Activated CD4-positive, CD25-positive, alpha-beta regulatory T cell treated with anti-CD3 and anti-CD28 coated beads, Interleukin-2, amount 50 U/mL, for 16 hours (primary cell): ENCODE results near the gene APPL2.

Source experiments
- DNase-seq: peaks from one replicate; pipeline ENCODE4 v3.0.0-alpha.2; 2020; ENCODE audit warnings: low read depth, low spot score

APPL2 gene

GRCh38 chr12:105222726-105223351, 13.1 kb downstream of the APPL2 start:
- no peak for DNase-seq

GRCh38 chr12:105222284-105222655, 13.7 kb downstream of the APPL2 start:
- no peak for DNase-seq

- no peak for DNase-seq
Measured at GRCh38 chr12:105221583-105222283, 14.2 kb downstream of the APPL2 start.

- DNase-seq: no peak
Measured at GRCh38 chr12:105220929-105221290, 15.1 kb downstream of the APPL2 start.

- no peak for DNase-seq
Measured at GRCh38 chr12:105220150-105220928, 15.6 kb downstream of the APPL2 start.

- DNase-seq: no peak
Measured at GRCh38 chr12:105219261-105220028, 16.5 kb downstream of the APPL2 start.

GRCh38 chr12:105218434-105218833, 17.5 kb downstream of the APPL2 start:
- DNase-seq: no peak

GRCh38 chr12:105214670-105215375, 21.2 kb downstream of the APPL2 start:
- no peak for DNase-seq

- DNase-seq: no peak
Measured at GRCh38 chr12:105214148-105214547, 21.8 kb downstream of the APPL2 start.

GRCh38 chr12:105212438-105212837, 23.5 kb downstream of the APPL2 start:
- DNase-seq: no peak

- DNase-seq: no peak
Measured at GRCh38 chr12:105209091-105209490, 26.9 kb downstream of the APPL2 start.

- DNase-seq: no peak
Measured at GRCh38 chr12:105206686-105207374, 29.1 kb downstream of the APPL2 start.

GRCh38 chr12:105205322-105206048, 30.5 kb downstream of the APPL2 start:
- DNase-seq: no peak

GRCh38 chr12:105204916-105205315, 31.1 kb downstream of the APPL2 start:
- no peak for DNase-seq

- DNase-seq: no peak
Measured at GRCh38 chr12:105204127-105204526, 31.8 kb downstream of the APPL2 start.

- DNase-seq: no peak
Measured at GRCh38 chr12:105202202-105202601, 33.8 kb downstream of the APPL2 start.

GRCh38 chr12:105201299-105201698, 34.7 kb downstream of the APPL2 start:
- DNase-seq: no peak

GRCh38 chr12:105200385-105200784, 35.6 kb downstream of the APPL2 start:
- DNase-seq: no peak

GRCh38 chr12:105198961-105199360, 37.0 kb downstream of the APPL2 start:
- DNase-seq: no peak

GRCh38 chr12:105196090-105196489, 39.9 kb downstream of the APPL2 start:
- no peak for DNase-seq
